Measurements from ENCODE around the gene TMEM132C. TPM values are rescaled to one million over a fixed set of nuclear protein-coding genes. Genes with fewer than 3 reads are reported as not detected.

TMEM132C gene
- total and polyA plus RNA-seq, 2 experiments from 2014 or later: not detected

GRCh38 chr12:128266541-128267130 is 334 bp upstream of the TMEM132C start:
- H3K4me1 ChIP-seq (ENCODE audit: insufficient read depth): no peaks in the 10 kb centered on the region
- H3F3A ChIP-seq (replicated peaks; ENCODE audit: low read depth): no peaks in the 10 kb centered on the region
- H3K27me3 ChIP-seq (ENCODE audit: insufficient read depth): peaks cover 61% of the 10 kb centered on the region
- peak; percentile 9 for DNase-seq (ENCODE audit: low spot score)
- H3K4me3 ChIP-seq: peak overlapping the region; percentile 26; the same call in 1 of the 2 replicates
- Mint-ChIP-seq H3K27me3 (ENCODE audit: insufficient read depth, low read depth, poor library complexity) (peaks cover 1% of the 10 kb centered on the region), H3K4me1 (no peaks in the 10 kb centered on the region), H3K27ac (no peak overlapping the region), H3K36me3 (ENCODE audit: low read depth) (peaks cover 45% of the 10 kb centered on the region), H3K9me3 (peaks cover 37% of the 10 kb centered on the region), H3K4me3 (no peak overlapping the region)
- H3K79me2 ChIP-seq (replicated peaks; ENCODE audit: insufficient read depth): no peaks in the 10 kb centered on the region
- ATAC-seq: no peak
- H3K36me3 ChIP-seq (ENCODE audit: insufficient read depth): no peaks in the 10 kb centered on the region
- H3K27ac ChIP-seq (ENCODE audit: low read depth): no peak overlapping the region
- no peaks in the 10 kb centered on the region for H4K20me1 ChIP-seq (replicated peaks; ENCODE audit: insufficient read depth)
- no peaks in the 10 kb centered on the region; the same call in 1 of the 2 replicates for H3K9me2 ChIP-seq (ENCODE audit: insufficient read depth)
- no peak overlapping the region for H2AFZ ChIP-seq
- no peak for TF ChIP-seq EZH2 (IDR thresholded peaks at IDR 0.05; ENCODE audit: low read depth, unreplicated experiment)
- TF ChIP-seq STAT1 (IDR thresholded peaks at IDR 0.05; ENCODE audit: unreplicated experiment): no peak
- no peak for TF ChIP-seq ZNF114 (CRISPR knock-in tag; IDR thresholded peaks at IDR 0.05)
- TF ChIP-seq REST (IDR thresholded peaks at IDR 0.05; ENCODE audit: unreplicated experiment): no peak
- no peak for TF ChIP-seq ZNF331 (CRISPR knock-in tag; IDR thresholded peaks at IDR 0.05; ENCODE audit: low read depth)
- TF ChIP-seq CTCF (conservative IDR thresholded peaks at IDR 0.05; ENCODE audit: low read depth in 2 of 2): no peak
- H3K4me2 ChIP-seq: peak overlapping the region; percentile 38; the same call in 1 of the 2 replicates

GRCh38 chr12:128267651-128268378 is 845 bp downstream of the TMEM132C start:
- Mint-ChIP-seq H3K4me1 (no peaks in the 10 kb centered on the region), H3K4me3 (no peak overlapping the region), H3K36me3 (ENCODE audit: low read depth) (peaks cover 47% of the 10 kb centered on the region), H3K27ac (no peak overlapping the region), H3K9me3 (peaks cover 48% of the 10 kb centered on the region), H3K27me3 (ENCODE audit: insufficient read depth, low read depth, poor library complexity) (peaks cover 1% of the 10 kb centered on the region)
- H2AFZ ChIP-seq: peak overlapping the region; percentile 56; the same call in 1 of the 2 replicates
- no peaks in the 10 kb centered on the region for H3K4me1 ChIP-seq (ENCODE audit: insufficient read depth)
- no peaks in the 10 kb centered on the region; the same call in 1 of the 2 replicates for H3K9me2 ChIP-seq (ENCODE audit: insufficient read depth)
- H3K79me2 ChIP-seq (replicated peaks; ENCODE audit: insufficient read depth): no peaks in the 10 kb centered on the region
- H3F3A ChIP-seq (replicated peaks; ENCODE audit: low read depth): no peaks in the 10 kb centered on the region
- no peaks in the 10 kb centered on the region for H4K20me1 ChIP-seq (replicated peaks; ENCODE audit: insufficient read depth)
- DNase-seq (ENCODE audit: low spot score) (peak; percentile 20), ATAC-seq (no peak)
- peaks cover 61% of the 10 kb centered on the region for H3K27me3 ChIP-seq (ENCODE audit: insufficient read depth)
- H3K4me3 ChIP-seq: peak overlapping the region; percentile 39
- H3K36me3 ChIP-seq (ENCODE audit: insufficient read depth): no peaks in the 10 kb centered on the region
- peak overlapping the region; percentile 51; the same call in 1 of the 2 replicates for H3K4me2 ChIP-seq
- no peak overlapping the region for H3K27ac ChIP-seq (ENCODE audit: low read depth)
- TF ChIP-seq ETS1 (IDR thresholded peaks at IDR 0.05) (no peak), EZH2 (IDR thresholded peaks at IDR 0.05; ENCODE audit: low read depth, unreplicated experiment) (peak; percentile 44)

All from GM23338 (cell line).